B cell (primary cell): ENCODE results near the gene ABLIM1. TPM values are rescaled to one million over a fixed set of nuclear protein-coding genes. Genes with fewer than 3 reads are reported as not detected.
A peak's percentile ranks its signal among the peaks of the same experiment; 100 is the strongest.

ENCODE experiments used
- ATAC-seq: fragments of 200-7000 bp; cut with Tn5 transposase; one replicate; pipeline ENCODE4 v1.10.0; 2021; ENCODE audit warnings: low read depth, mild to moderate bottlenecking, moderate number of reproducible peaks, moderate library complexity
- CTCF ChIA-PET: fragments of 350-600 bp; sonication (Branson Sonifier 250); formaldehyde crosslinking; loops from one replicate; lab custom pipeline; 2021; ENCODE audit warnings: antibody characterized with exemption, inconsistent platforms; lab: Charles Lee
- POLR2A ChIA-PET: fragments of 350-600 bp; sonication (Branson Sonifier 250); formaldehyde crosslinking; loops from one replicate; lab custom pipeline; 2021; ENCODE audit warnings: antibody characterized with exemption; lab: Charles Lee
- DNase-seq: peaks from one replicate; pipeline ENCODE4 v3.0.0; 2013
- H2AFZ ChIP-seq: 2 replicates; pipeline ENCODE4 v1.6.1; 2012; ENCODE audit warnings: mild to moderate bottlenecking, low read depth, low read length; ENCODE audit not compliant: insufficient read depth, poor library complexity, severe bottlenecking
- H3K27ac ChIP-seq, 2 donors: 1 replicate in 1 of 2; 2 replicates in 1 of 2; pipeline ENCODE4 v1.5.1; 2012 to 2013; ENCODE audit warnings: low read length in 2 of 2, mild to moderate bottlenecking in 2 of 2, moderate library complexity in 1 of 2
- H3K27me3 ChIP-seq, 4 experiments: fragments of 200-600 bp in 1 of 4; sonication (generic) in 1 of 4; replicated peaks in 1 of 4; 1 replicate in 2 of 4; 2 replicates in 2 of 4; pipeline versions ENCODE4 v1.6.1 to v1.7.0; 2013 to 2016; ENCODE audit warnings: low read length in 3 of 4, mild to moderate bottlenecking in 2 of 4, mixed read lengths in 1 of 4, moderate library complexity in 1 of 4; ENCODE audit not compliant: insufficient read depth in 4 of 4, control insufficient read depth in 3 of 4; ENCODE audit errors: control extremely low read depth in 1 of 4
- H3K36me3 ChIP-seq, 2 experiments: replicated peaks in 1 of 2; 1 replicate in 1 of 2; 2 replicates in 1 of 2; pipeline versions ENCODE4 v1.6.1 to v1.7.1; 2013; ENCODE audit warnings: low read length in 1 of 2; ENCODE audit not compliant: insufficient read depth in 2 of 2, control insufficient read depth in 1 of 2; ENCODE audit errors: control extremely low read depth in 1 of 2, extremely low read depth in 1 of 2
- H3K4me1 ChIP-seq, 2 donors: fragments of 200-600 bp in 1 of 2; sonication (generic) in 1 of 2; 1 replicate in 1 of 2; 2 replicates in 1 of 2; pipeline versions ENCODE4 v1.5.1 to v1.6.1; 2013 to 2017; ENCODE audit warnings: low read length in 2 of 2; ENCODE audit not compliant: control insufficient read depth in 2 of 2, insufficient read depth in 2 of 2
- H3K4me2 ChIP-seq: replicated peaks from 2 replicates; pipeline ENCODE3; 2012; ENCODE audit warnings: mild to moderate bottlenecking, low read depth, low read length; ENCODE audit not compliant: poor library complexity, severe bottlenecking
- H3K4me3 ChIP-seq, 5 experiments: fragments of 200-600 bp in 1 of 5; sonication (generic) in 1 of 5; 1 replicate in 3 of 5; 2 replicates in 2 of 5; pipeline versions ENCODE4 v1.5.1 to v1.7.0; 2011 to 2016; ENCODE audit warnings: low read length in 4 of 5, mild to moderate bottlenecking in 4 of 5, low read depth in 2 of 5, control low read depth in 1 of 5, moderate library complexity in 1 of 5; ENCODE audit not compliant: insufficient read depth in 1 of 5; ENCODE audit errors: control extremely low read depth in 1 of 5, extremely low read depth in 1 of 5
- H3K79me2 ChIP-seq: fragments of 200-600 bp; sonication (generic); one replicate; pipeline ENCODE4 v1.6.0; 2016; ENCODE audit warnings: low read length; ENCODE audit not compliant: control insufficient read depth, insufficient read depth
- H3K9ac ChIP-seq: fragments of 200-600 bp; sonication (generic); 2 replicates; pipeline ENCODE4 v1.6.1; 2017; ENCODE audit warnings: mild to moderate bottlenecking, low read length, moderate library complexity
- H3K9me3 ChIP-seq, 3 donors: one replicate each; pipeline versions ENCODE4 v1.6.1 to v1.7.1; 2013; ENCODE audit warnings: low read length in 2 of 3; ENCODE audit not compliant: control insufficient read depth in 2 of 3, insufficient read depth in 1 of 3; ENCODE audit errors: control extremely low read depth in 1 of 3
- H4K20me1 ChIP-seq: 2 replicates; pipeline ENCODE4 v1.6.0; 2012; ENCODE audit warnings: mild to moderate bottlenecking, low read length; ENCODE audit not compliant: insufficient read depth, control insufficient read depth, poor library complexity, severe bottlenecking
- H3K27ac Mint-ChIP-seq: one replicate; pipeline ENCODE4 v1.8.0; 2021; ENCODE audit warnings: mixed read lengths
- H3K27me3 Mint-ChIP-seq: one replicate; pipeline ENCODE4 v1.8.0; 2021; ENCODE audit warnings: mixed read lengths
- H3K4me1 Mint-ChIP-seq: one replicate; pipeline ENCODE4 v1.8.0; 2021; ENCODE audit warnings: mixed read lengths
- H3K4me3 Mint-ChIP-seq: one replicate; pipeline ENCODE4 v1.8.0; 2021; ENCODE audit warnings: mixed read lengths
- H3K9me3 Mint-ChIP-seq: one replicate; pipeline ENCODE4 v1.8.0; 2022; ENCODE audit warnings: mixed read lengths; ENCODE audit not compliant: insufficient read depth
- CTCF ChIP-seq: fragments of 200-600 bp; IDR thresholded peaks from one replicate; pipeline ENCODE4 v1.8.0; 2022; ENCODE audit warnings: antibody characterized with exemption, mild to moderate bottlenecking
- EZH2 ChIP-seq: IDR thresholded peaks from 2 replicates; pipeline ENCODE4 v1.6.1; 2012; ENCODE audit warnings: borderline replicate concordance, low read depth, mild to moderate bottlenecking, moderate library complexity, low read length; ENCODE audit not compliant: insufficient read depth, poor library complexity, severe bottlenecking
- WGBS: methylation state at CpG from one replicate; pipeline ENCODE4 v1.1.5; 2013; ENCODE audit warnings: missing lambda C conversion rate; ENCODE audit not compliant: insufficient coverage; 5-methylcytosine and 5-hydroxymethylcytosine counted together
- intact Hi-C: fragments of 100-400 bp; cut with micrococcal nuclease; formaldehyde crosslinking; loops from one replicate; pipeline ENCODE4 v1.10.0; 2022
- polyA plus RNA-seq: library from polyadenylated mRNA; depleted of rRNA; stranded (reverse); fragments of >200 nt; gene quantifications from 2 replicates; pipeline ENCODE4 v1.2.3, GENCODE V29; 2012
- total RNA-seq, 2 donors: library from RNA; stranded (reverse); fragments of 120-200 nt in 1 of 2; gene quantifications; 1 replicate in 1 of 2; 2 replicates in 1 of 2; pipeline versions ENCODE4 v1.2.3 to v1.2.4, GENCODE V29; 2013 to 2022

The ABLIM1 gene
- total and polyA plus RNA-seq, 2 donors (not counting 1 experiment from before 2014, with no cell fraction given), result 55.6 to 148 TPM

- peaks cover 100% of the 10 kb centered on the region for H3K79me2 ChIP-seq
- peaks cover 82 to 90% of the 10 kb centered on the region in 2 donors for H3K4me1 ChIP-seq
- H3K27ac ChIP-seq, result no peak overlapping the region
- H3K9me3 ChIP-seq, result no peaks in the 10 kb centered on the region
- H2AFZ ChIP-seq, result no peak overlapping the region
- no peak overlapping the region for H3K9ac ChIP-seq
- 58% methylated on average over 3 of the region's 4 CpGs for WGBS
- Mint-ChIP-seq H3K27ac (peak overlapping the region; percentile 38), H3K27me3 (no peaks in the 10 kb centered on the region), H3K9me3 (no peaks in the 10 kb centered on the region), H3K4me1 (peaks cover 95% of the 10 kb centered on the region), H3K4me3 (peak overlapping the region; percentile 1)
- peaks cover 85% of the 10 kb centered on the region for H4K20me1 ChIP-seq
- no peaks in the 10 kb centered on the region for H3K27me3 ChIP-seq
- no peak overlapping the region for H3K4me3 ChIP-seq
- H3K4me2 ChIP-seq, result no peak overlapping the region
- ChIA-PET CTCF (interaction anchor here (0.8 to 16.9 kb wide), 7 partner anchors 10 to 216 kb away, joined by 3 to 212 read pairs (median 4); no protein-coding TSS in a partner anchor), POLR2A (no interaction called here)
- no peak for TF ChIP-seq EZH2
- TF ChIP-seq CTCF, result no peak
- intact Hi-C loops, result loop anchor here (10.0 kb wide), 1 partner anchor 304 kb away; the partner anchor contains the start of gene FHIP2A
- peaks cover 0 to 10% of the 10 kb centered on the region in 2 experiments for H3K36me3 ChIP-seq
- DNase-seq (no peak), ATAC-seq (no peak)
Measured at GRCh38 chr10:114520453-114520852, 137.6 kb downstream of the ABLIM1 start.

GRCh38 chr10:114519756-114520293, 138.2 kb downstream of the ABLIM1 start:
- no peak for ATAC-seq
- TF ChIP-seq EZH2 (no peak), CTCF (no peak)
- Histone ChIP-seq H3K4me3 (no peak overlapping the region), H2AFZ (no peak overlapping the region), H3K27ac (no peak overlapping the region), H3K4me2 (peak overlapping the region; percentile 5), H3K79me2 (peaks cover 100% of the 10 kb centered on the region), H4K20me1 (peaks cover 91% of the 10 kb centered on the region), H3K9me3 (no peaks in the 10 kb centered on the region), H3K27me3 (no peaks in the 10 kb centered on the region), H3K36me3 (peaks cover 0 to 10% of the 10 kb centered on the region in 2 experiments), H3K4me1 (peaks cover 84 to 91% of the 10 kb centered on the region in 2 donors), H3K9ac (no peak overlapping the region)
- WGBS, result 57% methylated on average over 1 of the region's 2 CpGs
- Mint-ChIP-seq H3K27ac (peak overlapping the region; percentile 51), H3K27me3 (no peaks in the 10 kb centered on the region), H3K4me1 (peaks cover 96% of the 10 kb centered on the region), H3K9me3 (no peaks in the 10 kb centered on the region), H3K4me3 (peak overlapping the region; percentile 7)
- no peak for DNase-seq
- intact Hi-C loops, result loop anchor here (10.0 kb wide), 1 partner anchor 305 kb away; the partner anchor contains the start of gene FHIP2A
- ChIA-PET CTCF (interaction anchor here (1.1 to 16.9 kb wide), 5 partner anchors 10 to 215 kb away, joined by 3 to 212 read pairs (median 22); no protein-coding TSS in a partner anchor), POLR2A (no interaction called here)
